Retina (tissue), 1 donor: ENCODE measurements around the gene ZNF20.
"Not testable (repeated sequence)": the region's sequence is repeated elsewhere in the genome, so short reads cannot be mapped to it uniquely, and the experiment has no call there.

Experiments used
- DNase-seq: peaks from one replicate; pipeline ENCODE4 v3.0.0-alpha.2; 2016

ZNF20 gene

DNA sequence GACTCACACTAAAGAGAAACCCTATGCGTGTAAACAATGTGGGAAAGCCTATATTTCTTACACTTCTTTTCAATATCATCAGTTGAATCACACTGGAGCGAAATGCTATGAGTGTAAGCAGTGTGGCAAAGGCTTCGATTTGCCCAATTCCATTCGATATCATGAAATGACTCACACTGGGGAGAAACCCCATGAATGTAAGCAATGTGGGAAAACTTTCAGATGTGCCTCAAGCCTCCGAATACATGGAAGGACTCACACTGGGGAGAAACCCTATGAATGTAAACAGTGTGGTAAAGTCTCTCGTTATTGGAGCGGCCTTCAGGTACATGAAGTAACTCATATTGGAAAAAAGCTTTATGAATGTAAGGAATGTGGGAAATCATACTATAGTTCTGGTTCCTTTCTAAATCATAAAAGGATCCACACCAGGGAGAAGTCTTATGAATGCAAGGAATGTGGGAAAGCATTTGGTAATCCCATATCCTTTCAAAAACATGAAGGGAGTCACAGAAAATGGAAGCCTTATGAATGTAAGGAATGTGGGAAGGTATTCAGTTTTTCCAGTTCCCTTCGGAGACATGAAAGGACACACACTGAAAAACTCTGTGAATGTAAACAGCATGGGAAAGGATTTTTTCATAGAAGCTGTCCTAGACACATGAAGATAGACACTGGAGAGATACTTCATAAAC lies 28.1 kb downstream of the ZNF20 start:
- no peak for DNase-seq

DNA sequence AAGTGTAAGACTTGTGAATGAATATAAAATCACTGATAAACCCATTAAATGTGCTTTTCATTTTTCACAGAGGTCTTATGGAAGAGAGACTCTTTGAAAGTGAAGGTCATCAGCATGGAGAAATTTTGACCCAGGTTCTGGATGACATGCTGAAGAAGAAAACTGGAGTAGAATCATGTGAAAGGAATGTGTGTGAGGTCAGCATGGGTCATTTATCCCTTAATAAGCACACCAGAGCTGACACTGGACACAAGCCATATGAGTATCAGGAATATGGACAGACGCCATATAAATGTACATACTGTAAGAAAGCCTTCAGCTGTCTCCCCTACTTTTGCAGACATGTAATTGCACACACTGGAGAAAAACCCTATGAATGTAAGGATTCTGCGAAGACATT lies 29.0 kb downstream of the ZNF20 start:
- no peak for DNase-seq

DNA sequence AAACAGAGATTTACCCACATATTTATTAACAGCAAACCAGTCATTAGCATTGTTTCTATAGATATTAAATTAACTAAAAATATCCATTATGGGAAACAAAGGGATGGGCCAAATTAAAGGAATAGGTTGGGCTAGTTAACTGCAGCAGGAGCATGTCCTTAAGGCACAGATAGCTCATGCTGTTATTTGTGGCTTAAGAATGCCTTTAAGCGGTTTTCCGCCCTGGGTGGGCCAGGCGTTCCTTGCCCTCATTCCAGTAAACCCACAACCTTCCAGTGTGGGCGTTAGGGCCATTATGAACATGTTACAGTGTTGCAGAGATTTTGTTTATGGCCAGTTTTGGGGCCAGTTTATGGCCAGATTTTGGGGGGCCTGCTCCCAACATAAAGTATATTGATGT lies 36.2 kb downstream of the ZNF20 start:
- not testable (repeated sequence) for DNase-seq

DNA sequence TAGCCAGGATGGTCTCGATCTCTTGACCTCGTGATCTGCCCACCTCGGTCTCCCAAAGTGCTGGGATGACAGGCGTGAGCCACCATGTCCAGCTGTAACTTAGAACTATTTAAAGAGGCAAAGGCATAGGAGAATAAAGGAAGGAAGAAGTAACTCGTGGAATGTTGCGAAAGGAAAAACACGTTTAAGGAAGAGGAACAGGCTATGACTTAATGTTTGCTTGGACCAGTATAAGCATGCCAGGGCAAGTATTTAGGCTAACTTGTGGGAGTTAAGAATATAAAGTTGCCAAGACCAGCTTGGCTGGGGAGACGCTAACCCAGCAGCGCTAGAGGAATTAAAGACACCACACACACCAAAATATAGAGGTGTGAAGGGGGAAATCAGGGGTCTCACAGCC lies 42.1 kb downstream of the ZNF20 start:
- no peak for DNase-seq

DNA sequence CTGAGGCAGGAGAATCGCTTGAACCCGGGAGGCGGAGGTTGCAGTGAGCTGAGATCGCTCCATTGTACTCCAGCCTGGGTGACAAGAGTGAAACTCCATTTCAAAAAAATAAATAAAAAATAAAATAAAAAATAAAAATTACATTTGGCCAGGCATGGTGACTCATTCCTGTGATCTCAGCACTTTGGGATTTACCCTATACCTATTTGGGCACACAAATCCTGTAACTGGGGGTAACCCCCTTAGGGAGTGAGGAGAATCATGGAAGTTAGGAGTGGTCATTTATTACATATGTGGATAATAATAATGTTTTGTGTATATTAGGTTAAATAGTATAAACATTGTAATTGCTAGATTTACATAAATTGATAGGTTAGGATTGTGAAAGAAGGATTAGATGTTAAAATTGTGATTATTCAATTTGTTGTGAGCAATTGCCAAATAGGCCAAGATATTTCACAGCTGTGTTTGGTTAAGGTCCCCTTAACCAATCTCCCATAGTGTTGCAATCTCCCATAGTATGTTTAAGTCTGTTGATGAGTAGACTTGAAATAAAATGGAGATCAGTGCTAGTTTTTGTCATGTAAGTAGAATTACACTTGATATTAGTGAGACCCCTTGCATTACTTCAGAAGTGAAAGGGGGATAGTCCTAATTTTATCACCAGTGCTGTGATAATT lies 44.9 kb downstream of the ZNF20 start:
- no peak for DNase-seq

DNA sequence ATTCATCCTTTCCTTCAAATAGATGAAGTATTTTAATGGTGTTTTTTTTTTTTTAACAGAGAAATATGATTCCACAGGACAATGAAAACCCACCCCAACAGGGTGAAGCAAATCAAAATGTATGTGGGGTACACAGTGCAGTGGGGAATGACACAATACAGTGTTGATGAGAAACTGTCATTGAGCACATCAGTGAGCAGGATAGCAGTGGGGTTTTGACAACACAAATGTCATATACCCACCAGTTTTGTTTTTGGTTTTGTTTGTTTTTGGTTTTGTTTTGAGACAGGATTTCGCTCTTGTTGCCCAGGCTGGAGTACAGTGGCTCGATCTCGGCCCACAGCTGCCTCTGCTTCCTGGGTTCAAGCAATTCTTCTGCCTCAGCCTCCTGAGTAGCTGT lies 46.4 kb downstream of the ZNF20 start:
- no peak for DNase-seq

DNA sequence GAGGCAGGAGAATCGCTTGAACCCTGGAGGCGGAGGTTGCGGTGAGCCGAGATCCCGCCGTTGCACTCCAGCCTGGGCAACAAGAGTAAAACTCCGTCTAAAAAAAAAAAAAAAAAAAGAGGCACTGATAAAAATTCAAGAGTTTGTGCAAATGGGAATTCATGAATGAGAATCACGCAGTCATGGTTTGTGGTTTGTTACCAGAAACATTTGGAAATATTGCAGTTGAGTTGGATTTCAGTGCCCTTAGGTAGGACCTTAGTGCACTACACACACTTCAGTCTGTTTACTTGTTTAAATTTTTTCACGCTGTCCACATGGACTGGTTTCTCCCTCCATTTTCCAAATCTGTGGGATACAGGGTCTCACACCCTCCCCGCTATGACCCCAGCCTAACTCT lies 47.2 kb downstream of the ZNF20 start:
- peak; percentile 18 for DNase-seq

DNA sequence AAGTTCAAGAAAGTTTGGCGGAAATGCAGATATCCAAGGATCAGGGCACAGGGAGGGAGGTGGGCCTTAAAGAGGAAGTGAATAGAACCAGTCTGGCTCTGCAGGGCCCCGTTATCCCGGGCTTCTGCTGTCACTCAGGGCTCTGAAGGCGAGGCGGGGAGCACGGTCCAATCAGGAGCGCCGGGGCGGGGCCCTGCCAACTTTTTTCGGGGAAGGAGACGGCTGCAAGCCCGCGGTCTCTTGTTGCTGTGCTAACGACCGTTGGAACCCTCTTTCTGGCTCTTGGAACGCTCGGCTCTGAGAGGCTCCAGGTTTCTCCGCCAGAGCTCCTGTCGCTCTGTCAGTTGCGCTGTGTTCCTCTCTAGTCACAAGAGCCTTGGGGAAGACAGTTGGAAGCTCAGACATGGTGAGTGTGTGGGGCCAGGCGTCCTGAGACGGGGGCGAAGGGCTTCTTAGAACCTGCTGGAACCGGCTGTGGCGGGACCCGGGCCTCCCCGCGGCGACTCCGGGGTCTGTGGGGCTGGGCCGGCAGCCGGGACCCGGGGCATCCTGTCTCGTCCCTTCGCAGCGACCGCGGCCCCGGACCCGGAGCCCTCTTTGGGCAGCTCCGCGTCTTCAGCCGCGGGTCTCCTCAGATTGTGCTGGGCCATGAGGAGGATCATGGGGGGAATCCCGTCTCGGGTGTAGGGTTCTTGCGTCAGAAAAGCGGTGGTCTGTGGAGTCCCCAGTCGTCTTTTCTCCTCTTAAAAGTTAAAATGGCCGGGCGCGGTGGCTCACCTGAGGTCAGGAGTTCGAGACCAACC lies 47.9 kb downstream of the ZNF20 start:
- peak; percentile 93 for DNase-seq

DNA sequence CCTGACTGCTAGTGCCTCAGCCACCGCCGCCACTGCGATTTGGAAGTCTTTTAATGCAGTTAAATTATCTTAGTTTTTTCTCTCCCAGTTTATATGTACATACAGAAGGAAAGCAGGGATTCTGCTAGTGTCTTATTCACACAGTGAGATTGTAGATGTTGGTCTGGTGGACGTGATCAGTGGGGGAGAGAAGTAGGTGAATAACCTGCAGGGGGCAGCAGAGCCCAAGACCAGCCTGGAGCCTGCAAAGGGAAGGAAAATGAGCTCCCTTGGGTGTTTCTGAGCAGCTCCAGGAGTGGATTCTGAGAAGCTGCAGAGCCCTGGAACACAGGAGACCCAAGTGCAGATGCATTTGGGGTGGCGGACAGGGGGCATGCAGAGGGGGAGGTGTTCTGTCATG lies 49.3 kb downstream of the ZNF20 start:
- peak; percentile 73 for DNase-seq

DNA sequence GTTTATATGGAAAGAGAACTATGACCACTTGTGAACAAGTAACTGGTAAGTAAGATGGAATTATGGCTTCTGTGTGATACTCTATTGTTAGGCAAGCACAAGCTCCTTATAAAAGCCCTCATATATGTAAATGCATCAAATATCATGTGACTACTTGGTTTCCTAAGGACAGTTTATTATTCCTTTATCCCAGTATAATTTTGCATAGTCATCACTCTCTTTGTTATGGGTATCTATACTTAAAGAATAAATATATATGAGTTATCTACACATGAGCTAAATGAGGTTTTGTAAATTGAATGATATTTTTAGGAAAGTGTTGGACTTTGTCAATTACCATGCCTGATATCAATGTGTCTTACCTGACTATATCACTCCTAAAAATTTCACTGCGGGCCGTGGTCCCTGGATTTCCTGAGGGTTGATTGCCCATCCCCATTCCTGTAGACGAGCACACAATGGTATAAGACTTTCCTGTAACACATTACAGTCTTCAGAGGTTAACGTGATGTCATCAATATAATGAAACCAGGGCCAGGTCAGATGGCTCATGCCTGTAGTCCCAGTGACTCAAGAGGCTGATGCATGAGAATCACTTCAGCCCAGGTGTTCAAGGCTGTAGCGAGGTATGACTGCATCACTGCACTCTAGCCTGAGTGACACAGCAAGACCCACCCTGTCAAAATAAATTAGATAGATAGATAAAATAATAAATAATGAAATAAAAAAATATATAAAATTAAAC lies 54.9 kb downstream of the ZNF20 start:
- DNase-seq: no peak

DNA sequence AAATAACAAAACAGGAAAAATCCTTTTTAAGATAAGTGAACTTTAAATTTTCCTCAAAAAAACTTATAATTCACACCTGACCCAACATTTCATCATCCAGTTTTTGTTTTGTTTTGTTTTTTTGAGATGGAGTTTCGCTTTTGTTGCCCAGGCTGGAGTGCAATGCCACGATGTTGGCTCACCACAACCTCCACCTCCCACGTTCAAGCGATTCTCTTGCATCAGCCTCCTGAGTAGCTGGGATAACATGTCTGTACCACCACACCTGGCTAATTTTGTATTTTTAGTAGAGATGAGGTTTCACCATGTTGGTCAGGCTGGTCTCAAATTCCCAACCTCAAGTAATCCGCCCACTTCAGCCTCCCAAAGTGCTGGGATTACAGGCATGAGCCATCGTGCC lies 56.8 kb downstream of the ZNF20 start:
- DNase-seq: not testable (repeated sequence)
